Astrocyte of the cerebellum (primary cell): ENCODE measurements around the gene TSPEAR.

ENCODE experiments used
- DNase-seq: peaks from one replicate; pipeline ENCODE4 v3.0.0-alpha.2; 2011; ENCODE audit warnings: low read depth
- H3K4me3 ChIP-seq: 2 replicates; pipeline ENCODE4 v1.5.1; 2011; ENCODE audit warnings: mild to moderate bottlenecking, low read depth, low read length, moderate library complexity
- CTCF ChIP-seq: IDR thresholded peaks from 2 replicates; pipeline ENCODE4 v1.5.1; 2012; ENCODE audit warnings: low read length, low read depth, moderate library complexity, mild to moderate bottlenecking; ENCODE audit errors: missing control alignments
- in situ Hi-C: cut with HindIII; loops from 2 replicates; pipeline ENCODE4 v1.10.0; 2017; ENCODE audit warnings: low sequenced_read_pairs

TSPEAR gene

GRCh38 chr21:44531606-44532564 is 179.5 kb downstream of the TSPEAR start:
- in situ Hi-C loops: no loop called here
- no peak overlapping the region for H3K4me3 ChIP-seq
- no peak for DNase-seq

GRCh38 chr21:44530903-44531605 is 180.3 kb downstream of the TSPEAR start:
- no peak for TF ChIP-seq CTCF
- in situ Hi-C loops: no loop called here
- no peak for DNase-seq
- H3K4me3 ChIP-seq: no peak overlapping the region

More at GRCh38 chr21:44531606-44532564, 179.5 kb downstream of the TSPEAR start:
- no peak for TF ChIP-seq CTCF

- TF ChIP-seq CTCF: no peak
- in situ Hi-C loops: no loop called here
- no peak for DNase-seq
These were observed 181.0 kb downstream of the TSPEAR start for GRCh38 chr21:44530221-44530902.

GRCh38 chr21:44529503-44530125 is 181.8 kb downstream of the TSPEAR start:
- TF ChIP-seq CTCF: no peak
- no peak for DNase-seq
- in situ Hi-C loops: no loop called here
- H3K4me3 ChIP-seq: no peak overlapping the region

More at GRCh38 chr21:44530221-44530902, 181.0 kb downstream of the TSPEAR start:
- no peak overlapping the region for H3K4me3 ChIP-seq

GRCh38 chr21:44529011-44529421 is 182.4 kb downstream of the TSPEAR start:
- in situ Hi-C loops: no loop called here
- TF ChIP-seq CTCF: no peak
- no peak overlapping the region for H3K4me3 ChIP-seq
- DNase-seq: no peak

- H3K4me3 ChIP-seq: no peak overlapping the region
- DNase-seq: no peak
- TF ChIP-seq CTCF: no peak
- in situ Hi-C loops: no loop called here
These were observed 182.8 kb downstream of the TSPEAR start for GRCh38 chr21:44528634-44528995.
